GM18909 (cell line): ENCODE results near the gene CMBL.

Source experiments
- ATAC-seq: cut with Tn5 transposase; IDR thresholded peaks from one replicate; pipeline ENCODE4 v1.9.1; 2021; ENCODE audit warnings: mild to moderate bottlenecking; ENCODE audit not compliant: unreplicated experiment, poor library complexity

The CMBL gene

DNA sequence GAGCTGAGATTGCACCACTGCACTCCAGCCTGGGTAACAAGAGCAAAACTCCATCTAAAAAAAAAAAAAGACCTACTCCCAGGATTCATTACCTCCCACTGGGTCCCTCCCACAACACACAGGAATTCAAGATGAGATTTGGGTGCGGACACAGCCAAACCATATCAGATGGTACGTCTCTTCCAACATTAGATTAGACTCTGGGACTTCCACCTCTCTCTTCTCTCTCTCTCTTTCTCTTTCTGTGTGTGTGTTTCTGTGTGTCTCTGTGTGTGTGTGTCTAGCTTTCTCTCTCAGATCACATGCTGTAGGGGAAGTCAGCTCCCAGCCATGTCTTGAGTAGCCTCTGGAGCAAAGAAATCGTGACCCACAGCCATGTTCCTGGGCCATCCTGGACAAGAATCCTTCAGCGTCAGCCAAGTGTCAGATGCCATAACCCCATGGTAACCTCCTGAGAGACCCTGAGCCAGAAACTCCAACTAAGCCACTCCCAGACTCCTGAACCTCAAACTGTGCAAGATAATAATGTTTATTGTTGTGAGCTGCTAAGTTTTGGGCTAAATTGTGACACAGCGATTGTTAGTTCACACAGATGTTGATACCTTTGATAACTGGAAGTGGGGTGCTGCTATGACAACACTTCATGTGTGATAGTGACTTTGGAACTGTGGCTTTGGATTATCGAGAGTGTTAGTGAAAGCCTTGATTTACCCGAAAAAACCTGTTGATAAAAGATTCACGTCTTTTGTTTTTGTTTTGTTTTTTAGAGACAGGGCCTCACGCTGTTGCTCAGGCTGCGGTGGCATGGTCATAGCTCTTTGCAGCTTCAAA, 4.1 kb upstream of the CMBL start:
- ATAC-seq, result no peak

DNA sequence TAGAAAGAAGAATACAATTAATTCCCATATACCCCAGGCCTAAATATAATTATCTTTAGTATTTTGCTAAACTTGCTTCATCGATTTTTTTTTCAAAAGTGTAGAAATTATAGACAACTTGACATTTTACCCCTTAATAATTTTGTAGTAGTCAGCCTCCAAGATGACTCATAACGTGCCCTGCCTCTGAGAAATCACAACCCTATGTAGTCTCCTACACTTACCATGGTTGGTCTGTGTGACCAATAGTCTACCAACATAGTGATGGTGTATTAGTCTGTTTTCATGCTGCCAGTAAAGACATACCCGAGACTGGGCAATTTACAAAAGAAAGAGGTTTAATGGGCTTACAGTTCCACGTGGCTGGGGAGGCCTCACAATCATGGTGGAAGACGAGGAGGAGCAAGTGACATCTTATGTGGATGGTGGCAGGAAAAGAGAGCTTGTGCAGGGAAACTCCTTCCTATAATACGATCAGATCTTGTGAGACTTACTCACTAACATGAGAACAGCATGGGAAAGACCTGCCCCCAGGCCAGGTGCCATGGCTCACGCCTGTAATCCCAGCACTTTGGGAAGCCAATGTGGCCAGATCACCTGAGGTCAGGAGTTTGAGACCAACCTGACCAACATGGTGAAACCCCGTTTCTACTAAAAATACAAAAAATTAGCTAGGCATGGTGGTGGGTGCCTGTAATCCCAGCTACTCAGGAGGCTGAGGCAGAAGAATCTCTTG, 3.3 kb upstream of the CMBL start:
- ATAC-seq, result peak; percentile 61

DNA sequence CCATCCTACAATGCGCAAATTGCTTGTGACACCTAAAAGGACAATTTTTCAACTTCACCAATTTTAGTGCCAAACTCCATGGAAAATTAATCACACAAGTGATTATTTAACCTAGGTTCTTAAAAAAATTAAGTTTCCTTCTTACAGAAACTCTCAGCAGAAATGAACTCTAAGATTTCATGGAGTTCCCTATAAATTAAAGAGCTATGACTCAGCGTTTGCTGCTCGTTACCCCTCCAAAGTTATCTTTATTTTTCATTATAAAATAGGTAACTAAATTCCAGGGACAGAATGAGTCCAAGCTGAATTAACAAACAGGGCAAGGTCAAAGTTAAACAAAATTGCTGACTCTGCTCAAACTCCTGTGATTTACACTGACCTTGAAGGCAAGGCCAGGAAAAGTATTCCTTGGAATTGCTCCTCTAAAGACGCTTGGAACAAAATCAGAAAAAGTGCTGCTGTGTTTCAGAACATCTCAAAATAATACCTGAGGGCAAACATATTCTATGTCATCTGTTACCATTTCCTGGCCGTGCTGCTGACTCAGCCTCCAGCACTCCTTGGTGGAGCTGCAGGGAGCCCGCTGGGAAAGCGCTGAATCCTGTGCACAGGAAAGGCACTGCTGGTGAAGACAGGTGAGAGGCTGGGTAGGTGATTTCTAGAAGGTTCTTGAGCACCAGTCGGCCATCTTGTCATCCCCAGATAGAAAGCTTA, 2.5 kb upstream of the CMBL start:
- no peak for ATAC-seq

DNA sequence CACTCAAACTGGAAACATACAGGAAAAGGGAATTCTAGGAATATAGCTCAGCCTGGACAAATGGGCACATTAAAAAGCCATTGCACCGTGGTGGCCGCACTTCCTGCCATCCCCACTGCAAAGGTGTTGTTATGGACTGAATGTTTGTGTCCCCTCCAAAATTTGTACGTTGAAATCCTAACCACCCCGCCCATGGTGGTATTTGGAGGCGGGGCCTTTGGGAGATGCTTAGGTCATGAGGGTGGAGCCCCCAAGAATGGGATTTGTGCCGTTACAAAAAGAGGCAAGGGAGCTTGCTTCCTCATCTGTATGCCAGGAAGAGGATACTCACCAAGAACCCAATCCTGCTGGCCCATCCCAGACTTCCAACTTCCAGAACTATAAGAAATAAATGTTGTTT, 1.1 kb upstream of the CMBL start:
- ATAC-seq, result no peak

DNA sequence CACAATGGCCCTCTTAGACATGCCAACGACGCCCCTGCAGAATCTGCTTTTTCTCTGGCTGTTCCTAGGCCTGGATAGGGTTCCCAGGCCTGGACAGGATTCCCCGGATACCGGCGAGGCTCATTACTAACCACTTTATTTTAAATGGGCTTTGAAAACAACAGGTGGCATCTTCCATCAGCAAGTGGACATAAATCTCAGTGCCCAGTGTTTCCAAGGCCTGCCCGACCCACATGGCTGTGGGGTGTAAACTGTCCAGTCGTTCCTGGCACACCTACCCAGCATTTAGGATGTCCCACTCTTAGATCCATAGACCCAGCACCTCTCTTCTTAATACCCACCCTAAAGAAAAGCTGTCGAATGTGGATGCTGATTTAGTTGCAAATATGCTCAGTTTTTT, 896 bp downstream of the CMBL start:
- ATAC-seq, result no peak

DNA sequence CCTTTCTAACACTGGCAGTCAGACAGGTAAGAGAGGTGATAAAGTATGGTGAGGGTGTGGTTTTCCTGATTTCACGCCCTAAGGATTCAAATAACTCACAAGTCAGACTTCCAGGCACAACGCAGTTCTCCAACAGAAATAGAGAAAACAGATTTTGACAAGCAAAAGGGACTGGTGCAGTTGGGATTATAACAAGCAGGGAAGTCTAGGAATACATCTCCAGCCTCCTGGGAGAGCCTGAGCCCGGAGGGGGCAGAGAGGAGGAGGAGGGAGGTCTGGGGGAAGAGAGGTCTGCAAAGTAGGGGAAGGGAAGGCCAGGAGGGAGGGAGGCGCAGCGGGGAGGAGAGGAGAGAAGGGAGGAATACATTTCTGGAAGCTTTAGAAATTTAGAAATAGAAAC, 1.6 kb downstream of the CMBL start:
- ATAC-seq, result no peak

DNA sequence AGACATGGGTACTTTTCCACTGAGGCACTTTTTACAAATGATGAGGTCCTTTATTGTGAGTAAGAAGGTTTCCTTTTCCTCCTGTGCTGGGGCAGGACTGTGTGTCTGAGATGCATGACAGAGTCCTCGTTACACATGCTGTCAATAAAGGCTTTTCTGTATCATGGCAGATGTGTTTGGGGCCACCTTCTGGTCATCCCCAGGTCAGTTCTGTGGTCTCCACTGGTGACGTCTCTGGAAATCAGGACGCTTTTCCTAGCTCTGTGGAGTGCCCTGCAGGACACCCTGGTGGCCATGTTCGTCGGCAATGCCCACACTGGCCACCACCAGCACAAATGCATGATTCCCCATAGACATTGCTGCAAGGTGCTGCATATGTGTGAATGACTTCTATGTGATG, 2.8 kb downstream of the CMBL start:
- ATAC-seq, result no peak

DNA sequence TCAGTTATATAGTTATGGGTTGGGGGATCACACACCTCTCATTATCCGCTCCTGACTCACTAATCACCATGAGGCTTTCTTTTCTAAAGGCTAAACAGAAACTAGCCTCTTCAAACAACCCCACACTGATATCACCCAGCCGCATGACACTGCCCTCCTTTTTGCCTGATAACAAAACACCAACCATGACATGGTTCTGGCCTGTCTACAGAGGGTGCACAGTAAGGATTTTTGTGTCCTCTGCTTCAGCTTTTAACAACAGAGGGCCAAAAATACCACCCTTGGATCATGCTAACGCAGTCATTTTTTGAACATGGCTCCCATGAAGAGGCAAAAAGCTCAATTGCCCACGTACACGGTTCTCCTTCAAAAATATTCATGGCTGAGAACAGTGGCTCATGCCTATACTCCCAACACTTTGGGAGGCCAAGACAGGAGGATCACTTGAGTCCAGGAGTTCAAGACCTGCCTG, 4.0 kb downstream of the CMBL start:
- ATAC-seq, result no peak

DNA sequence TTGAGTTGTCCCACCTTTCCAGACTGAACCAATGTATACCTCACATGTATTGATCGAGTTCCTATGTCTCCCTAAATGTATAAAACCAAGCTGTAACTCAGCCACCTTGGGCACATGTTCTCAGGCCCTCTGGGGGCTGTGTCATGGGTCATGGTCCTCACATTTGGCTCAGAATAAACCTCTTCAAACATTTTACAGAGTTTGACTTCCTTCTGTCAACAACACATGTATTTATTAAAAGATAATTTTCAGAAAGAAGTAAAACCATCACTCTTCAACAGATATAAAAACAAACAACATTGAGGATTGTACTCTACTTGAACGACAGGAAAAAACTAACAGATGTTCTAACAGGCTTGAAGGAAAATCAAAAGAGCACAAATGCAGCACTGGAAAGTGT, 4.5 kb downstream of the CMBL start:
- no peak for ATAC-seq

DNA sequence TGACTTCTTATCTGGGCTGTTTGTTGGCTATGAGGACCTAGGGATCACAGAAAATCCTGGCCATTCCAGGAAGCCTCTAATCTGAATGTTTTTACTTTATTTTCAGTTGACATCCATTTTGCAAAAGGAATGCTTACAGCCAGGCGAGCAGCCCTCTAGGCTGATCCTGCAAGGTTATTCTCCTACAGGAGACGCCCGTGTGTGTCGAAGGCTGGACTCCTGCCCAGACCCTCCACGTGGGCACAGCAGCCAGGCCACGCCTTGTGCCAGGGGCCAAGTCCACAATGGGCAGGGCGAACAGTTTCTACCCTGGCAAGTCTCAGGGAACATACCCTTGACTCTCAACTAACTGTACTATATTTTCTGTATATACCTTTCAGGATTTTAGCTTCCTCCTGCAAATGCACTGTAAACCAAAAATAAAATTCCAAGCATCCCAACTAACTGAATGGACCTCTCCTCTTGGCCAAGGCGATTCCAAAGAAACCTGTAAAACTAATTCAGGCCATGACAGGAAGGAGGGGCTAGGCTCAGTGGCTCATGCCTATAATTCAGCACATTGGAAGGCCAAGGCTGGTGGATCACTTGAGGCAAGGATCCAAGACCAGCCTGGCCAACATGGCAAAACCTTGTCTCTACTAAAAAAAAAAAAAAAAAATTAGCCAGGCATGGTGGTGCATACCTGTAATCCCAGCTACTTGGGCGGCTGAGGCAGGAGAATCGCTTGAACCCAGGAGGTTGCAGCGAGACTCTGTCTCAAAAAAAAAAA, 5.7 kb downstream of the CMBL start:
- ATAC-seq, result no peak

DNA sequence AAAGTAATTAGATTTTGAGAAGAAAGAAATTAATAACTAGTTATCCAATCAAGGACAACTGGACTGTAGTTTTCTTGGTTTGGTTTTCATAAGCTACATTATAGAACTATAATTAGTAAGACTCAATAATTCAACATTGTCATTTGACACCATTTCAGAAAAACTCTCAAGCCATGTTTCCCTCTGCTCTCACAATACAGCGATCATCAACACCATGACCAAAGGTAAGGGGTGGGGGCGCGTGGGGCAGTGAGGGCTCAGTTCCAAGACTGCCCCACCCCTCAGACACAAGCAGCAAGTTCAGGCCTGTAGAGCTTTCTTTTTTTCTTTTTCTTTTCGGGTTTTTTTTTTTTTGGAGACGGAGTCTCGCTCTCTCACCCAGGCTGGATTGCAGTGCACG, 6.4 kb downstream of the CMBL start:
- no peak for ATAC-seq

DNA sequence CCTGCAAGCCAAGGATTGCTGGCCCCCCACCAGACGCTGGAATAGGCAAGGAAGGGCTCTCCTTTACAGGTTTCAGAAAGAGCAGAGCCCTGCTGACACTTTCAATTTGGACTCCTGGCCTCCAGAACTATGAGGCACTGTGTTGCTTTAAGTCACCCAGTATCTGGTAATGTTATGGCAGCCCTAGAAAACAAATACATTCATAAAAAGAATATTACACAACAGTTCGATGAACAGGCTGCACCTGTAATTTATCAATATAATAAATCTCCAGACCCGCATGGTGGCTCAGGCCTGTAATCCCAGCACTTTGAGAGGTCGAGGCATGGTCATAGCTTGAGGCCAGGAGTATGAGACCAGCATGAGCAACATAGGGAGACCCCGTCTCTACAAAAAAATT, 7.5 kb downstream of the CMBL start:
- no peak for ATAC-seq

DNA sequence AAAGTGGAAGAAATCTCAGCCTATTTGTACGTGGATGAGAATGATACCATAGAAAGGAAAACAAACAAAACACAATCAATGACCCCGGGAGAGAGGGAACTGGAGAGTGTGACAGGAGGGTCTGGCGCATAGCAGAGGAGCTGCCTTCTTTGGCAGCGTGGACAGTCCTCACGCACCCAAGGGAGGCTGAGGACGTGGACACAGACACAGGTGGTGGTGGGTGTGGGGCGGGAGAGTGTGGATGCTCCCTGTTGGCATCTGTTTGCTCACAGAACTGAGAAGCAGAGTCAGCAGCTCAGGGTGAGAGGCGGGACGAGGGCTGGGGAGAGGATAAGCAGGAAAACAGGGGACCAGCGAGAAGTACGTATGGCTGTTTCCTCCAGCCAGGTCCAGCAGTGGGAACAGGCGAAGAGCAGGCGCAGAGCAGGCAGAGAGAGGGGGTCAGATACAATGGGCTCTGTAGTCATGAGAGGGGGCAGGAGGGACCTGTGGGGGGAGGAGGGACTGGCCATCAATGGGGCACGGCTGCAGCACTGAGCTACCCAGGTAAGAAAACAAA, 10.0 kb downstream of the CMBL start:
- ATAC-seq, result no peak

DNA sequence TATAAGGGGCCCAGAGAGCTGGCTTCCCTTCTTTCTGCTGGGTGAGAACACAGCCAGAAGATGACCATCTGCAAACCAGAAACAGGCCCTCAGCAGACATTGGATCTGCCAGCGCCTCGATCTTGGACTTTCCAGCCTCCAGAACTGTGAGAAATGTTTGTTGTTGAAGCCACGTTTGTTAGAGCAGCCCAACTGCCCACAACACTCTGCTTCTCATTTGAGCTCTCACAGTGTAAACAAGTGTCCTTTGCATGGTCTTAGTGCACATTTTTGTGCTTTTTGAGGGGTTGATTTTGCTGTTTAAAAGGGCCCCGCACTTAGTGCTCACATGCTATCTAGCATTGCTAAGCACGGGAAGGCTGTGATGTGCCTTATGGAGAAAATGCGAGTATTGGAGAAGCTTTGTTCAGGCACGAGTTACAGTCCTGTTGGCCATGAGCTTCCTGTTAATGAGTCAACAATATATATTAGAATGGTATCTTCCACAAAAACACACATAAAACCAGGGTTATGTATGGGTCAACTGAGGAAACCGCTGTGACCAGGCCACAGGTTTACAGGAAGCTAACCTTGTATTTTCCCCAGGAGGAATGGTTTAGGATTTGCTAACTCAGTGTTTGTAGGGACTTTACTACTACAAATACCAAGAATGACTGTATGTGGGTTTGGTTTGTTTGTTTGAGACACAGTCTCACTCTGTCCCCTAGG, 11.9 kb downstream of the CMBL start:
- no peak for ATAC-seq

DNA sequence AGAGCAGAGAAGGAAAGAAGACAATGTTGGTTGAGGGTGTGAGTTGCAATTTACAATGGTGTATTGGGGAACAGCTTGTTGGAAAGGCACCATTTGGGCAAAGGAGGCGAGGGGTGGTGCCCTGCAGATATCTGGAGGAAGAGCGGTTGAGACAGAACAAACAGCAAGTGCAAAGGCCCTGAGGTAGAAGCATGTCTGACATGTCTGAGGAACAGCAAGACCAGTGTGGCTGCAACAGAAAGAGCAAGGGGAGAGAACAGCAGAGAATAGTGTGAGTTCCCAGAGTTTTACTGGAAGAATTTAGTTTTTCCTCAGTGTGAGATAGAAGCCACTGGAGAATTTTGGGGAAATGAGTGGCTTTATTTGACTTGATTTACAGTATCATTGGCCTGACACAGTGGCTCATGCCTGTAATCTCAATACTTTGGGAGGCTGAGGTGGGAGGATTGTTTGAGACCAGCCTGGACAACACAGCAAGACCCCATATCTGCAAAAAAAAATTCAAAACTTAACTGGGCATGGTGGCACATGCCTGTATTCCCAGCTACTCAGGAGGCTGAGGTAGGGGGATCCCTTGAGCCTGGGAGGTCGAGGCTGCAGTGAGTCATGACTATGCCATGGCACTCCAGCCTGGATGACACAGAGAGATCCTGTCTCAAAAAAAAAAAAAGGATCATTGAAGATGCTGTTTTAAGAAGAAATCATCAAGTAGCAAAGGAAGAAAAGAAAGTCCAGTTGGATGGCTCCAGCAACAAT, 13.6 kb downstream of the CMBL start:
- no peak for ATAC-seq

DNA sequence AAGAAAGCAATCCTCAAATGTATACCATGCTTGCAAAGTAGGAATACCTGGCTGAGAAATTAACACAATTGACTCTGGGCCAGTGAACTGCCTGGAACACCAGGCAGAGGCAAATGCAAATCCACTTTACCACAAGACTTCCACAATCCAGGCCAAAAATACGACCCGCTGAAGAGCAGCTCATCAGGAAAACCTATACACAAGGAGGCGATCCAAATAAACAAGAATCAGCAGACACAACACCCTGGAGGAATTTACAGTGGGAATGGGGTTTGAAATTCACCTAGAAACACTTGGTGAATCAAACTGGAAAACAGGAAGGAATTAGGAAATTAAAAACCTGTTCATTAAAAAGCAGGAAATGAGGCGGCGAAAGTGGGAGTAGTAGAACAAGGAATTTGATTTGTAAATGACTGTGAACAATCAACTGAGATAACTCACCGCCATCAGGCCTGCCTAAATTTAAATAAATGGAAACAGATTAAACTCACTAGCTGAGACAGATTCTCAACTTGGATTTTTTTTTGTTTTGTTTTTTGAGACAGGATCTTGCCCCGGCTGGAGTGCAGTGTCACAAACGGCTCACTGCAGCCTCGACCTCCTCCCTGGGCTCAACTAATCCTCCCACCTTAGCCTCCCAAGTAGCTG, 15.9 kb downstream of the CMBL start:
- ATAC-seq, result no peak

DNA sequence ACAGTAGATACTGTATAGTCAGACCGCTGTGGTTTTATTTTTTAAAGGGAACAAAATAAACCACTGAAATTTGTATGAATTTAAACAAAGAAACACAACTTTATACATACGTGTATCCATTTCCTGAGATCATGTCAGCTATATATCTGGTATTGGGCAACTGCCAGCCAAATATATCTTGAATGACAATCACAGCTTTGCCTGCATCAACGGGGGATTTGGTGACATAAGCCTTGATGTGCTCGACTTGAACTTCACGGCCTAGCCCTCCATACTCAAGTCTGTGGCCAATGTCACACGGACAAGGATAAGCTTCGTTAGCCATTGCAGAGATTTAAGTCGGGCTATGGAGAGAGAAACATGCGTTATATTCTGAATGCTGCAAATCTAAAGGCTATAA, 17.3 kb downstream of the CMBL start:
- no peak for ATAC-seq

DNA sequence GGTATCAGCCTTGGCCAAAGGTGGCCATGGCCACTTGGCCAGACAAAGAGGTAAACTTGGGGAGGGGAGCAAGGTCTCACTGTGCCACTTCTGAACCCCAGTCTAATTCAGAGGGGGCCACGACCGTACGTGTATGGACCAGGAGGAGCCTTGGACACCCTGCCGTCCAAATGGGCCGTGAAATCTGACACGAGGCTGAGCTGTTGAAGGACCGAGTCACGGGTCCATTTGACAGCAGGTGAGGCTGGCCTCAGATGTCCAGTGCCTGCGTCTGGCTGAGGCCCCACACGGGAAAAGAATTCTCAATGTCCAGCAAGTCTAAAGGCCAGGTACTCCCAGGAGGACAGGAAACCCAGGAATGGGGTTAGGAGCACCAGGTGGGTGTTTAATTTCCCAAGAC, 17.7 kb downstream of the CMBL start:
- no peak for ATAC-seq
